ENCODE measurements around the gene LRBA. TPM values are rescaled to one million over a fixed set of nuclear protein-coding genes. Genes with fewer than 3 reads are reported as not detected.

Gene LRBA
- total RNA-seq, 1 experiment from 2014 or later: 77.4 TPM

GRCh38 chr4:150431221-150431620 lies 583.9 kb downstream of the LRBA start:
- TF ChIP-seq EZH2 (IDR thresholded peaks at IDR 0.05; ENCODE audit: low read depth) (no peak), CTCF (conservative IDR thresholded peaks at IDR 0.05) (no peak)
- Histone ChIP-seq H3F3A (ENCODE audit: insufficient read depth, low read depth) (no peaks in the 10 kb centered on the region), H3K9me2 (ENCODE audit: insufficient read depth) (no peaks in the 10 kb centered on the region), H4K20me1 (ENCODE audit: insufficient read depth) (no peaks in the 10 kb centered on the region), H3K79me2 (ENCODE audit: low read depth) (no peaks in the 10 kb centered on the region), H3K27me3 (ENCODE audit: insufficient read depth, low read depth) (no peaks in the 10 kb centered on the region), H3K4me3 (no peak overlapping the region), H3K4me2 (no peak overlapping the region), H3K36me3 (ENCODE audit: low read depth) (no peaks in the 10 kb centered on the region), H2AFZ (no peak overlapping the region), H3K27ac (no peak overlapping the region), H3K9me3 (ENCODE audit: insufficient read depth, low read depth) (no peaks in the 10 kb centered on the region), H3K4me1 (replicated peaks; ENCODE audit: insufficient read depth) (no peaks in the 10 kb centered on the region)
- CTCF ChIA-PET: no interaction called here
- intact Hi-C loops (cut with micrococcal nuclease; ENCODE audit: unreplicated experiment): no loop called here
- DNase-seq: no peak
- BruUV-seq (replicated peaks): no TSS peak
- POLR2A ChIA-PET (ENCODE audit: unreplicated experiment): no interaction called here

GRCh38 chr4:150425161-150425560 lies 589.9 kb downstream of the LRBA start:
- TF ChIP-seq CTCF (conservative IDR thresholded peaks at IDR 0.05) (no peak), EZH2 (IDR thresholded peaks at IDR 0.05; ENCODE audit: low read depth) (no peak)
- Histone ChIP-seq H3K9me2 (ENCODE audit: insufficient read depth) (no peaks in the 10 kb centered on the region), H3K36me3 (ENCODE audit: low read depth) (no peaks in the 10 kb centered on the region), H3K4me1 (replicated peaks; ENCODE audit: insufficient read depth) (no peaks in the 10 kb centered on the region), H3K79me2 (ENCODE audit: low read depth) (no peaks in the 10 kb centered on the region), H3K27ac (no peak overlapping the region), H3F3A (ENCODE audit: insufficient read depth, low read depth) (no peaks in the 10 kb centered on the region), H2AFZ (no peak overlapping the region), H3K27me3 (ENCODE audit: insufficient read depth, low read depth) (no peaks in the 10 kb centered on the region), H3K4me2 (no peak overlapping the region), H3K4me3 (no peak overlapping the region), H4K20me1 (ENCODE audit: insufficient read depth) (no peaks in the 10 kb centered on the region), H3K9me3 (ENCODE audit: insufficient read depth, low read depth) (no peaks in the 10 kb centered on the region)
- DNase-seq: no peak
- intact Hi-C loops (cut with micrococcal nuclease; ENCODE audit: unreplicated experiment): no loop called here
- BruUV-seq (replicated peaks): no TSS peak
- ChIA-PET CTCF (no interaction called here), POLR2A (ENCODE audit: unreplicated experiment) (no interaction called here)

- CTCF ChIA-PET: no interaction called here
- Histone ChIP-seq H3K9me2 (ENCODE audit: insufficient read depth) (no peaks in the 10 kb centered on the region), H3F3A (ENCODE audit: insufficient read depth, low read depth) (no peaks in the 10 kb centered on the region), H3K4me1 (replicated peaks; ENCODE audit: insufficient read depth) (no peaks in the 10 kb centered on the region), H4K20me1 (ENCODE audit: insufficient read depth) (no peaks in the 10 kb centered on the region), H3K36me3 (ENCODE audit: low read depth) (no peaks in the 10 kb centered on the region), H3K4me2 (no peak overlapping the region), H3K79me2 (ENCODE audit: low read depth) (no peaks in the 10 kb centered on the region), H3K9me3 (ENCODE audit: insufficient read depth, low read depth) (no peaks in the 10 kb centered on the region), H3K4me3 (no peak overlapping the region), H2AFZ (no peak overlapping the region), H3K27me3 (ENCODE audit: insufficient read depth, low read depth) (no peaks in the 10 kb centered on the region), H3K27ac (no peak overlapping the region)
- POLR2A ChIA-PET (ENCODE audit: unreplicated experiment): no interaction called here
- BruUV-seq (replicated peaks): no TSS peak
- DNase-seq: no peak
- no peak for TF ChIP-seq EZH2 (IDR thresholded peaks at IDR 0.05; ENCODE audit: low read depth)
- no peak for TF ChIP-seq CTCF (conservative IDR thresholded peaks at IDR 0.05)
- intact Hi-C loops (cut with micrococcal nuclease; ENCODE audit: unreplicated experiment): no loop called here
Observed at GRCh38 chr4:150423503-150423902, 591.6 kb downstream of the LRBA start.

All from PC-9 (cell line).